Panc1 (cell line): ENCODE results near the gene ABCC3. TPM values are rescaled to one million over a fixed set of nuclear protein-coding genes. Genes with fewer than 3 reads are reported as not detected.

Source experiments
- ATAC-seq: fragments of 200-7000 bp; cut with Tn5 transposase; 2 replicates; pipeline ENCODE4 v1.9.1; 2020; ENCODE audit warnings: mild to moderate bottlenecking, moderate library complexity
- BruUV-seq: library from RNA; stranded (reverse); fragments of 400-500 nt; replicated peaks from 2 replicates; lab custom pipeline; 2021; lab: Mats Ljungman, UMichigan
- CTCF ChIA-PET: fragments of 300-600 bp; sonication (Branson Sonifier 250); formaldehyde crosslinking; loops from one replicate; lab custom pipeline; 2022; ENCODE audit warnings: antibody characterized with exemption; lab: Charles Lee
- POLR2A ChIA-PET: fragments of 300-600 bp; sonication (Branson Sonifier 250); formaldehyde crosslinking; loops from one replicate; lab custom pipeline; 2022; ENCODE audit warnings: antibody characterized with exemption; lab: Charles Lee
- DNase-seq: peaks from one replicate; pipeline ENCODE4 v3.0.0-alpha.2; 2010; ENCODE audit warnings: low read depth, low spot score
- H3K27ac ChIP-seq: 2 replicates; pipeline ENCODE4 v1.5.1; 2011; ENCODE audit warnings: mild to moderate bottlenecking, low read length, inconsistent platforms
- H3K27me3 ChIP-seq: fragments of 200-500 bp; sonication (Bioruptor generic); 2 replicates; pipeline ENCODE4 v1.6.0; 2014; ENCODE audit warnings: low read length, inconsistent platforms; ENCODE audit not compliant: control insufficient read depth, insufficient read depth
- H3K36me3 ChIP-seq: fragments of 200-500 bp; sonication (Bioruptor generic); 2 replicates; pipeline ENCODE4 v1.5.1; 2014; ENCODE audit warnings: inconsistent platforms, mild to moderate bottlenecking, low read length, moderate library complexity; ENCODE audit not compliant: control insufficient read depth, insufficient read depth
- H3K4me1 ChIP-seq: 2 replicates; pipeline ENCODE4 v1.5.1; 2011; ENCODE audit warnings: inconsistent platforms, mild to moderate bottlenecking, low read length, moderate library complexity; ENCODE audit not compliant: control insufficient read depth, insufficient read depth
- H3K4me3 ChIP-seq, 2 experiments: 2 replicates each; pipeline ENCODE4 v1.5.1; 2011 to 2012; ENCODE audit warnings: low read depth in 2 of 2, low read length in 2 of 2, mild to moderate bottlenecking in 2 of 2, inconsistent platforms in 1 of 2, moderate library complexity in 1 of 2
- H3K9me3 ChIP-seq: fragments of 200-500 bp; sonication (Bioruptor generic); 2 replicates; pipeline ENCODE4 v1.5.1; 2014; ENCODE audit warnings: low read depth, mild to moderate bottlenecking, inconsistent platforms, low read length, moderate library complexity; ENCODE audit not compliant: control insufficient read depth, insufficient read depth
- POLR2AphosphoS5 ChIP-seq: IDR thresholded peaks from 2 replicates; pipeline ENCODE4 v1.6.1; 2012; ENCODE audit warnings: mild to moderate bottlenecking, low read depth, low read length, moderate library complexity
- SIN3A ChIP-seq: IDR thresholded peaks from 2 replicates; pipeline ENCODE4 v1.6.1; 2012; ENCODE audit warnings: low read depth, mild to moderate bottlenecking, low read length, moderate library complexity, borderline replicate concordance; ENCODE audit not compliant: insufficient read depth
- TCF7L2 ChIP-seq: IDR thresholded peaks from 2 replicates; pipeline ENCODE4 v1.6.1; 2011; ENCODE audit warnings: mild to moderate bottlenecking, low read depth, low read length, inconsistent platforms
- in situ Hi-C: cut with HindIII; loops from 2 replicates; pipeline ENCODE4 v1.10.0; 2016; ENCODE audit warnings: low sequenced_read_pairs, low pct_unique_long_range_greater_than_20kb
- intact Hi-C: fragments of 100-400 bp; cut with micrococcal nuclease; formaldehyde crosslinking; loops from one replicate; pipeline ENCODE4 v1.10.0; 2022; ENCODE audit not compliant: unreplicated experiment
- total RNA-seq: library from RNA; stranded (reverse); gene quantifications from one replicate; pipeline ENCODE4 v1.2.1, GENCODE V29; 2021; ENCODE audit not compliant: unreplicated experiment
- TF ChIP-seq, protein P1 (sequence below): fragments of 450-650 bp; IDR thresholded peaks from 2 replicates; pipeline ENCODE4 v1.5.1; 2017; ENCODE audit warnings: mild to moderate bottlenecking
- TF ChIP-seq, protein P2 (sequence below), 2 experiments: IDR thresholded peaks; 2 replicates each; pipeline ENCODE4 v1.6.1; 2011 to 2012; ENCODE audit warnings: low read depth in 2 of 2, control low read depth in 1 of 2, low read length in 1 of 2, mild to moderate bottlenecking in 1 of 2, moderate library complexity in 1 of 2; ENCODE audit not compliant: insufficient read depth in 1 of 2

Gene ABCC3
- total RNA-seq, 1 experiment from 2014 or later, result 128 TPM

GRCh38 chr17:50710025-50710424, 75.3 kb downstream of the ABCC3 start:
- Histone ChIP-seq H3K27me3 (no peaks in the 10 kb centered on the region), H3K4me3 (no peak overlapping the region), H3K36me3 (peaks cover 3% of the 10 kb centered on the region; the same call in 1 of the 2 replicates), H3K27ac (0 out of 2 replicates have a peak overlapping the region, but pooled peaks have one; percentile 13), H3K9me3 (no peaks in the 10 kb centered on the region), H3K4me1 (peaks cover 14% of the 10 kb centered on the region)
- DNase-seq (no peak), ATAC-seq (no peak)
- CTCF ChIA-PET, result interaction anchor here (0.6 kb wide), 1 partner anchor 72 kb away, joined by 4 read pairs; no protein-coding TSS in a partner anchor
- POLR2A ChIA-PET, result no interaction called here
- in situ Hi-C loops (no loop called here), intact Hi-C loops (no loop called here)
- TF ChIP-seq SIN3A (no peak), POLR2AphosphoS5 (no peak), TCF7L2 (no peak)
- TF ChIP-seq, protein P1, sequence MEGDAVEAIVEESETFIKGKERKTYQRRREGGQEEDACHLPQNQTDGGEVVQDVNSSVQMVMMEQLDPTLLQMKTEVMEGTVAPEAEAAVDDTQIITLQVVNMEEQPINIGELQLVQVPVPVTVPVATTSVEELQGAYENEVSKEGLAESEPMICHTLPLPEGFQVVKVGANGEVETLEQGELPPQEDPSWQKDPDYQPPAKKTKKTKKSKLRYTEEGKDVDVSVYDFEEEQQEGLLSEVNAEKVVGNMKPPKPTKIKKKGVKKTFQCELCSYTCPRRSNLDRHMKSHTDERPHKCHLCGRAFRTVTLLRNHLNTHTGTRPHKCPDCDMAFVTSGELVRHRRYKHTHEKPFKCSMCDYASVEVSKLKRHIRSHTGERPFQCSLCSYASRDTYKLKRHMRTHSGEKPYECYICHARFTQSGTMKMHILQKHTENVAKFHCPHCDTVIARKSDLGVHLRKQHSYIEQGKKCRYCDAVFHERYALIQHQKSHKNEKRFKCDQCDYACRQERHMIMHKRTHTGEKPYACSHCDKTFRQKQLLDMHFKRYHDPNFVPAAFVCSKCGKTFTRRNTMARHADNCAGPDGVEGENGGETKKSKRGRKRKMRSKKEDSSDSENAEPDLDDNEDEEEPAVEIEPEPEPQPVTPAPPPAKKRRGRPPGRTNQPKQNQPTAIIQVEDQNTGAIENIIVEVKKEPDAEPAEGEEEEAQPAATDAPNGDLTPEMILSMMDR, result no peak
- TF ChIP-seq, protein P2, sequence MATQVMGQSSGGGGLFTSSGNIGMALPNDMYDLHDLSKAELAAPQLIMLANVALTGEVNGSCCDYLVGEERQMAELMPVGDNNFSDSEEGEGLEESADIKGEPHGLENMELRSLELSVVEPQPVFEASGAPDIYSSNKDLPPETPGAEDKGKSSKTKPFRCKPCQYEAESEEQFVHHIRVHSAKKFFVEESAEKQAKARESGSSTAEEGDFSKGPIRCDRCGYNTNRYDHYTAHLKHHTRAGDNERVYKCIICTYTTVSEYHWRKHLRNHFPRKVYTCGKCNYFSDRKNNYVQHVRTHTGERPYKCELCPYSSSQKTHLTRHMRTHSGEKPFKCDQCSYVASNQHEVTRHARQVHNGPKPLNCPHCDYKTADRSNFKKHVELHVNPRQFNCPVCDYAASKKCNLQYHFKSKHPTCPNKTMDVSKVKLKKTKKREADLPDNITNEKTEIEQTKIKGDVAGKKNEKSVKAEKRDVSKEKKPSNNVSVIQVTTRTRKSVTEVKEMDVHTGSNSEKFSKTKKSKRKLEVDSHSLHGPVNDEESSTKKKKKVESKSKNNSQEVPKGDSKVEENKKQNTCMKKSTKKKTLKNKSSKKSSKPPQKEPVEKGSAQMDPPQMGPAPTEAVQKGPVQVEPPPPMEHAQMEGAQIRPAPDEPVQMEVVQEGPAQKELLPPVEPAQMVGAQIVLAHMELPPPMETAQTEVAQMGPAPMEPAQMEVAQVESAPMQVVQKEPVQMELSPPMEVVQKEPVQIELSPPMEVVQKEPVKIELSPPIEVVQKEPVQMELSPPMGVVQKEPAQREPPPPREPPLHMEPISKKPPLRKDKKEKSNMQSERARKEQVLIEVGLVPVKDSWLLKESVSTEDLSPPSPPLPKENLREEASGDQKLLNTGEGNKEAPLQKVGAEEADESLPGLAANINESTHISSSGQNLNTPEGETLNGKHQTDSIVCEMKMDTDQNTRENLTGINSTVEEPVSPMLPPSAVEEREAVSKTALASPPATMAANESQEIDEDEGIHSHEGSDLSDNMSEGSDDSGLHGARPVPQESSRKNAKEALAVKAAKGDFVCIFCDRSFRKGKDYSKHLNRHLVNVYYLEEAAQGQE (IDR thresholded peaks at IDR 0.05; ENCODE audit: insufficient read depth in 1 of 2, low read depth in 2 of 2, low read length in 1 of 2), result no peak
- no TSS peak for BruUV-seq

- peaks cover 3% of the 10 kb centered on the region; the same call in 1 of the 2 replicates for H3K36me3 ChIP-seq
- ATAC-seq (no peak), DNase-seq (no peak)
- H3K4me3 ChIP-seq, result no peak overlapping the region
- H3K27ac ChIP-seq, result no peak overlapping the region
- peaks cover 14% of the 10 kb centered on the region for H3K4me1 ChIP-seq
- H3K9me3 ChIP-seq, result no peaks in the 10 kb centered on the region
- CTCF ChIA-PET, result interaction anchor here (0.6 kb wide), 1 partner anchor 954 kb away, joined by 5 read pairs; no protein-coding TSS in a partner anchor
- in situ Hi-C loops (no loop called here), intact Hi-C loops (no loop called here)
- TF ChIP-seq POLR2AphosphoS5, result no peak
- TF ChIP-seq TCF7L2, result no peak
- no peak for TF ChIP-seq SIN3A
- TF ChIP-seq, protein P1, result no peak
- TF ChIP-seq, protein P2 (IDR thresholded peaks at IDR 0.05; ENCODE audit: insufficient read depth in 1 of 2, low read depth in 2 of 2, low read length in 1 of 2), result no peak
- H3K27me3 ChIP-seq, result no peaks in the 10 kb centered on the region
- POLR2A ChIA-PET, result no interaction called here
- no TSS peak for BruUV-seq
Measured at GRCh38 chr17:50710650-50711049, 76.0 kb downstream of the ABCC3 start.
